Ishikawa (cell line): ENCODE data around the gene SYVN1.

Experiments
- CEBPB ChIP-seq: IDR thresholded peaks from 2 replicates; pipeline ENCODE4 v1.6.1; 2012
- CREB1 ChIP-seq: IDR thresholded peaks from 2 replicates; pipeline ENCODE4 v1.6.1; 2012; ENCODE audit warnings: low read depth
- EGR1 ChIP-seq: IDR thresholded peaks from 2 replicates; pipeline ENCODE4 v1.6.1; 2012
- EP300 ChIP-seq: IDR thresholded peaks from 2 replicates; pipeline ENCODE4 v1.6.1; 2012; ENCODE audit warnings: borderline replicate concordance
- FOXM1 ChIP-seq: IDR thresholded peaks from 2 replicates; pipeline ENCODE4 v1.6.1; 2012; ENCODE audit warnings: low read depth, borderline replicate concordance
- MAX ChIP-seq: IDR thresholded peaks from 2 replicates; pipeline ENCODE4 v1.6.1; 2012
- NFIC ChIP-seq: IDR thresholded peaks from 2 replicates; pipeline ENCODE4 v1.6.1; 2012
- RAD21 ChIP-seq: IDR thresholded peaks from 2 replicates; pipeline ENCODE4 v1.6.1; 2012; ENCODE audit warnings: low read depth
- REST ChIP-seq: IDR thresholded peaks from 2 replicates; pipeline ENCODE4 v1.6.1; 2012; ENCODE audit warnings: low read depth, mild to moderate bottlenecking
- TAF1 ChIP-seq: IDR thresholded peaks from 2 replicates; pipeline ENCODE4 v1.6.1; 2012; ENCODE audit warnings: low read depth, mild to moderate bottlenecking
- TCF12 ChIP-seq: IDR thresholded peaks from 2 replicates; pipeline ENCODE4 v1.6.1; 2012; ENCODE audit warnings: low read depth
- TEAD4 ChIP-seq: IDR thresholded peaks from 2 replicates; pipeline ENCODE4 v1.6.1; 2012
- USF1 ChIP-seq: IDR thresholded peaks from 2 replicates; pipeline ENCODE4 v1.6.1; 2012
- YY1 ChIP-seq: IDR thresholded peaks from 2 replicates; pipeline ENCODE4 v1.6.1; 2012; ENCODE audit warnings: low read depth
- ZBTB7A ChIP-seq: IDR thresholded peaks from 2 replicates; pipeline ENCODE4 v1.6.1; 2012; ENCODE audit warnings: low read depth

Gene SYVN1

GRCh38 chr11:65156256-65156655, 21.9 kb upstream of the SYVN1 start:
- TF ChIP-seq MAX, result no peak
- no peak for TF ChIP-seq CREB1
- TF ChIP-seq TEAD4, result no peak
- no peak for TF ChIP-seq USF1
- TF ChIP-seq CEBPB, result no peak
- TF ChIP-seq ZBTB7A, result no peak
- TF ChIP-seq YY1, result no peak
- TF ChIP-seq TCF12, result no peak
- no peak for TF ChIP-seq FOXM1
- no peak for TF ChIP-seq EGR1
- no peak for TF ChIP-seq NFIC
- no peak for TF ChIP-seq EP300
- TF ChIP-seq TAF1, result no peak

GRCh38 chr11:65152122-65152521, 17.8 kb upstream of the SYVN1 start:
- TF ChIP-seq EGR1 (no peak), TAF1 (no peak), EP300 (no peak), CEBPB (no peak), REST (no peak), RAD21 (no peak), YY1 (no peak)

- TF ChIP-seq YY1 (no peak), USF1 (no peak), TAF1 (no peak), ZBTB7A (no peak), TEAD4 (no peak), RAD21 (no peak), EP300 (no peak), CEBPB (no peak), CREB1 (no peak), NFIC (no peak), FOXM1 (no peak), EGR1 (no peak), TCF12 (no peak), REST (no peak), MAX (no peak)
Measured at GRCh38 chr11:65151331-65151899, 17.1 kb upstream of the SYVN1 start.

- TF ChIP-seq MAX (no peak), EP300 (no peak), CEBPB (peak; percentile 57), NFIC (peak; percentile 75), TCF12 (no peak)
Measured at GRCh38 chr11:65150509-65151299, 16.4 kb upstream of the SYVN1 start.

GRCh38 chr11:65148657-65149056, 14.3 kb upstream of the SYVN1 start:
- TF ChIP-seq TEAD4 (no peak), CEBPB (no peak), MAX (no peak), CREB1 (no peak)
